EH (cell line): Measurements from ENCODE around the gene CNTN2.

Experiments used
- DNase-seq: peaks from one replicate; pipeline ENCODE4 v3.0.0-alpha.2; 2015; ENCODE audit warnings: low read depth

CNTN2 gene

GRCh38 chr1:205024679-205025078 is 18.3 kb upstream of the CNTN2 start:
- no peak for DNase-seq

GRCh38 chr1:205025239-205025638 is 17.8 kb upstream of the CNTN2 start:
- DNase-seq, result no peak

- no peak for DNase-seq
Measured at GRCh38 chr1:205026181-205026580, 16.8 kb upstream of the CNTN2 start.

GRCh38 chr1:205028390-205028789 is 14.6 kb upstream of the CNTN2 start:
- no peak for DNase-seq

- DNase-seq, result no peak
Measured at GRCh38 chr1:205028924-205029323, 14.1 kb upstream of the CNTN2 start.

- no peak for DNase-seq
Measured at GRCh38 chr1:205030241-205030640, 12.8 kb upstream of the CNTN2 start.

- DNase-seq, result no peak
Measured at GRCh38 chr1:205030896-205031295, 12.1 kb upstream of the CNTN2 start.

- DNase-seq, result no peak
Measured at GRCh38 chr1:205032508-205032907, 10.5 kb upstream of the CNTN2 start.

- no peak for DNase-seq
Measured at GRCh38 chr1:205037539-205037938, 5.5 kb upstream of the CNTN2 start.

GRCh38 chr1:205038132-205038786 is 4.8 kb upstream of the CNTN2 start:
- DNase-seq, result no peak

GRCh38 chr1:205041001-205041715 is 1.9 kb upstream of the CNTN2 start:
- no peak for DNase-seq

- no peak for DNase-seq
Measured at GRCh38 chr1:205041998-205042910, 758 bp upstream of the CNTN2 start.

GRCh38 chr1:205043866-205044265 is 854 bp downstream of the CNTN2 start:
- no peak for DNase-seq

- DNase-seq, result no peak
Measured at GRCh38 chr1:205044741-205045140, 1.7 kb downstream of the CNTN2 start.

GRCh38 chr1:205045146-205045545 is 2.1 kb downstream of the CNTN2 start:
- DNase-seq, result no peak

- DNase-seq, result no peak
Measured at GRCh38 chr1:205046870-205047269, 3.9 kb downstream of the CNTN2 start.

- no peak for DNase-seq
Measured at GRCh38 chr1:205047764-205048231, 4.8 kb downstream of the CNTN2 start.

- DNase-seq, result no peak
Measured at GRCh38 chr1:205048382-205048781, 5.4 kb downstream of the CNTN2 start.

GRCh38 chr1:205049479-205049878 is 6.5 kb downstream of the CNTN2 start:
- DNase-seq, result no peak

- no peak for DNase-seq
Measured at GRCh38 chr1:205052690-205053089, 9.7 kb downstream of the CNTN2 start.

GRCh38 chr1:205053296-205053695 is 10.3 kb downstream of the CNTN2 start:
- DNase-seq, result no peak

GRCh38 chr1:205054013-205054412 is 11.0 kb downstream of the CNTN2 start:
- no peak for DNase-seq

GRCh38 chr1:205056188-205056611 is 13.2 kb downstream of the CNTN2 start:
- no peak for DNase-seq
